Osteoblast (primary cell): ENCODE measurements around the gene PI4KA. TPM values are rescaled to one million over a fixed set of nuclear protein-coding genes. Genes with fewer than 3 reads are reported as not detected.
"Not testable (repeated sequence)": the region's sequence is repeated elsewhere in the genome, so short reads cannot be mapped to it uniquely, and the experiment has no call there.

Source experiments
- DNase-seq: peaks from one replicate; pipeline ENCODE4 v3.0.0; 2011; ENCODE audit warnings: low spot score, mixed read lengths; ENCODE audit not compliant: insufficient read length; ENCODE audit errors: missing footprints
- H2AFZ ChIP-seq: 2 replicates; pipeline ENCODE4 v1.6.0; 2011; ENCODE audit warnings: mild to moderate bottlenecking, low read length
- H3K27ac ChIP-seq: 2 replicates; pipeline ENCODE4 v1.5.1; 2011; ENCODE audit warnings: mild to moderate bottlenecking, low read depth, low read length, moderate library complexity
- H3K27me3 ChIP-seq: 2 replicates; pipeline ENCODE4 v1.6.0; 2012; ENCODE audit warnings: mild to moderate bottlenecking, control low read depth, inconsistent platforms, low read length, moderate library complexity; ENCODE audit not compliant: insufficient read depth
- H3K36me3 ChIP-seq: 2 replicates; pipeline ENCODE4 v1.5.1; 2011; ENCODE audit warnings: mild to moderate bottlenecking, low read length, control low read depth, moderate library complexity; ENCODE audit not compliant: insufficient read depth
- H3K4me1 ChIP-seq: 2 replicates; pipeline ENCODE4 v1.5.1; 2011; ENCODE audit warnings: mild to moderate bottlenecking, low read length, control low read depth, moderate library complexity; ENCODE audit not compliant: insufficient read depth
- H3K4me2 ChIP-seq: 2 replicates; pipeline ENCODE4 v1.6.0; 2011; ENCODE audit warnings: mild to moderate bottlenecking, low read length; ENCODE audit not compliant: insufficient read depth
- H3K4me3 ChIP-seq: fragments of 200-600 bp; sonication (generic); 3 replicates; pipeline ENCODE4 v1.5.1; 2012; ENCODE audit warnings: mild to moderate bottlenecking, low read length, inconsistent platforms; ENCODE audit not compliant: insufficient read depth
- H3K79me2 ChIP-seq: 2 replicates; pipeline ENCODE4 v1.6.0; 2012; ENCODE audit warnings: mild to moderate bottlenecking, low read length, control low read depth, inconsistent platforms; ENCODE audit not compliant: insufficient read depth
- H3K9me3 ChIP-seq: 2 replicates; pipeline ENCODE4 v1.5.1; 2011; ENCODE audit warnings: low read depth, low read length, control low read depth
- H4K20me1 ChIP-seq: 2 replicates; pipeline ENCODE4 v1.6.0; 2012; ENCODE audit warnings: mild to moderate bottlenecking, low read length, control low read depth; ENCODE audit not compliant: insufficient read depth
- total RNA-seq: library from RNA; depleted of rRNA; stranded (reverse); fragments of >200 nt; gene quantifications from 2 replicates; pipeline ENCODE4 v1.2.3, GENCODE V29; 2012
- TF ChIP-seq, protein P1 (sequence below): IDR thresholded peaks from 2 replicates; pipeline ENCODE4 v1.5.1; 2011; ENCODE audit warnings: mild to moderate bottlenecking, low read depth, low read length, moderate library complexity; ENCODE audit errors: extremely low read depth

PI4KA gene
- total RNA-seq, 1 donor, result 61.9 TPM

DNA sequence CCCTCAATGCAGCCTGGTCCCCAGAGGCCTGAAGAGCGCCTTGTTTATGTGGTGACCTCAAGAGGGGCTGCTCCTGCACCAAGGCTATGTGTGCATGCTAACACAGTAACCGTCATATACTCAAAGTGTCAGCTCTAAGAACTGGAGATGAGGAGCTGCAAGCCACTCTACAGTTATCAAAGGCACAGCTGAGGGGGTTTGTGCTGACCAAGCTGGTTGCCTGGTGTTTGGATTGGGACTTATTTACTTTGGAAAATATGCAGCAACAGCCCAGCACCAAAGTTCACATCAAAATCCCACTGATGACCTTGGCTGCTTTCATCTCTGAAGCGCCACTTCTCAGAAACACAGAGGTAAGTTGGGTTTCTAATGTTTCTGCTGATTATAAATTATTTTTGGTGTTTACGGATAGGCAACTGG lies 84.8 kb downstream of the PI4KA start, which contains the start of gene SERPIND1:
Gene SERPIND1, plus strand, starts transcription at position 321 of the 420 bp plus-strand sequence. CDS start 5,200 bp downstream, outside the sequence.
- Histone ChIP-seq H3K27me3 (no peaks in the 10 kb centered on the region), H3K4me1 (peaks cover 12% of the 10 kb centered on the region), H3K9me3 (no peaks in the 10 kb centered on the region), H3K27ac (no peak within 1 kb of the TSS), H3K79me2 (no peaks in the 10 kb centered on the region), H2AFZ (no peak within 1 kb of the TSS), H3K4me2 (no peak within 1 kb of the TSS), H4K20me1 (no peaks in the 10 kb centered on the region), H3K36me3 (no peaks in the 10 kb centered on the region), H3K4me3 (no peak within 1 kb of the TSS)
- no peak for DNase-seq
- TF ChIP-seq, protein P1, sequence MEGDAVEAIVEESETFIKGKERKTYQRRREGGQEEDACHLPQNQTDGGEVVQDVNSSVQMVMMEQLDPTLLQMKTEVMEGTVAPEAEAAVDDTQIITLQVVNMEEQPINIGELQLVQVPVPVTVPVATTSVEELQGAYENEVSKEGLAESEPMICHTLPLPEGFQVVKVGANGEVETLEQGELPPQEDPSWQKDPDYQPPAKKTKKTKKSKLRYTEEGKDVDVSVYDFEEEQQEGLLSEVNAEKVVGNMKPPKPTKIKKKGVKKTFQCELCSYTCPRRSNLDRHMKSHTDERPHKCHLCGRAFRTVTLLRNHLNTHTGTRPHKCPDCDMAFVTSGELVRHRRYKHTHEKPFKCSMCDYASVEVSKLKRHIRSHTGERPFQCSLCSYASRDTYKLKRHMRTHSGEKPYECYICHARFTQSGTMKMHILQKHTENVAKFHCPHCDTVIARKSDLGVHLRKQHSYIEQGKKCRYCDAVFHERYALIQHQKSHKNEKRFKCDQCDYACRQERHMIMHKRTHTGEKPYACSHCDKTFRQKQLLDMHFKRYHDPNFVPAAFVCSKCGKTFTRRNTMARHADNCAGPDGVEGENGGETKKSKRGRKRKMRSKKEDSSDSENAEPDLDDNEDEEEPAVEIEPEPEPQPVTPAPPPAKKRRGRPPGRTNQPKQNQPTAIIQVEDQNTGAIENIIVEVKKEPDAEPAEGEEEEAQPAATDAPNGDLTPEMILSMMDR, result no peak

DNA sequence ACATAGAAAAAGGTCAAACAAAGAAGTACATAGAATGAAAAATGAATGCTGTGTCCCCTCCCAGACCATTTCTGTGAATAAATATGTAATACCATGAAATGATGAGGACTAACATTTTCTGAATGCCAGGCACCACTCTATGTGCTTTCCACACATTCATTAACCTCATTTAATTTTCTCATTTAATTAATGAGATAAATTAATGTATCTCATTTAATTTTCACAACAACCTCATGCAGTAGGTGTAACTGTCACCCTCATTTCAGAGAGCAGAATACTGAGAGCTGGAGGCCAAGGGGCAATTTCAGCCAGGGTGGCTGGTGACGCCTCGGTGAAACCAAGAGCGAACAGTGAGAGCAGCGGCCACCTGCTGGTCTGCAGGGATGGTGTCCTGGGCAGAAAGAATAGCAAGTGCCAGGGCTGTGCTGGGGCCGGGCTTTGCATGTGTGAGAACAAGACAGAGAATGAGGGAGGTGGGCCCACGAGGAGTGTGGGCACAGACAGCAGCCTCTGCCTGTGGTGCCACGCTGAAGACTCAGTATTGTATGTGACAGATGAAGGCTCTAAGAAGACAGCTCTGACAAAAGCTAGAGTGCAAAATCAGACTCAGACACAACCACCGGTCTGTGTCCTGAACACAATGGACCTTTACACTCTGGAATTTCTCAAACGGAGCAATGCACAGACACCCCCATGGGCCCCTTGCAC lies 86.5 kb downstream of the PI4KA start:
- Histone ChIP-seq H3K4me1 (no peaks in the 10 kb centered on the region), H3K36me3 (no peaks in the 10 kb centered on the region), H3K27me3 (no peaks in the 10 kb centered on the region), H3K4me2 (no peak overlapping the region), H3K79me2 (no peaks in the 10 kb centered on the region), H3K27ac (no peak overlapping the region), H3K4me3 (no peak overlapping the region), H2AFZ (no peak overlapping the region), H3K9me3 (no peaks in the 10 kb centered on the region), H4K20me1 (no peaks in the 10 kb centered on the region)
- peak; percentile 3 for DNase-seq
- TF ChIP-seq, protein P1, result no peak

- not testable (repeated sequence) for H3K27me3 ChIP-seq, H3K9me3 ChIP-seq, DNase-seq
Observed at GRCh38 chr22:20769496-20769826, 89.2 kb downstream of the PI4KA start.

DNA sequence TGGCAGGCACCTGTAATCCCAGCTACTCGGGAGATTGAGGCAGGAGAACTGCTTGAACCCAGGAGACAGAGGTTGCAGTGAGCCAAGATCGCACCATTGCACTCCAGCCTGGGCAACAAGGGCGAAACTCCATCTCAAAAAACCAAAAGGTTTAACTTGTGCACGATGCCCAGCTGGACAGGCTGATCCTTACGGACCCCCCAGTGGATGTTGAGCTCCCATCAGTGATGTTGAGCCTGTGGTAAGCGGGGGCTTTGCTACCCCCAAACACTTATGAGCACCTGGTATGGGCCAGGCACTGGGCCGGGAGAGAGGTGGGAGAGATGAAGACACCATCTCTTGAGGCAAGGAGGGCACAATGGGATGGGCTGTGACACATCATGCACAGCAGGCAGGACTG lies 92.1 kb downstream of the PI4KA start:
- Histone ChIP-seq H3K4me1 (peaks cover 6% of the 10 kb centered on the region), H3K27ac (no peak overlapping the region), H3K27me3 (no peaks in the 10 kb centered on the region), H2AFZ (no peak overlapping the region), H3K79me2 (no peaks in the 10 kb centered on the region), H3K9me3 (no peaks in the 10 kb centered on the region), H3K36me3 (peaks cover 12% of the 10 kb centered on the region), H3K4me2 (no peak overlapping the region), H3K4me3 (no peak overlapping the region), H4K20me1 (no peaks in the 10 kb centered on the region)
- TF ChIP-seq, protein P1, result no peak
- no peak for DNase-seq

More at GRCh38 chr22:20769496-20769826, 89.2 kb downstream of the PI4KA start:
- H3K27ac ChIP-seq, H3K4me3 ChIP-seq, H3K36me3 ChIP-seq, H3K4me1 ChIP-seq, H3K79me2 ChIP-seq, H4K20me1 ChIP-seq, H2AFZ ChIP-seq, H3K4me2 ChIP-seq: not testable (repeated sequence)
